Posterior cingulate gyrus (tissue), 11 donors: Measurements from ENCODE around the gene LRP11.
A peak's percentile ranks its signal among the peaks of the same experiment; 100 is the strongest.
"Not testable (repeated sequence)": the region's sequence is repeated elsewhere in the genome, so short reads cannot be mapped to it uniquely, and the experiment has no call there.

Experiments used
- DNase-seq, 10 donors: peaks; one replicate each; pipeline versions ENCODE4 v3.0.0 to v3.0.0-alpha.2; 2020 to 2021; ENCODE audit warnings: mixed read lengths in 3 of 10
- intact Hi-C: fragments of 100-400 bp; cut with DNase I; formaldehyde crosslinking; loops from one replicate; pipeline ENCODE4 v1.15.1; 2023

Gene LRP11

DNA sequence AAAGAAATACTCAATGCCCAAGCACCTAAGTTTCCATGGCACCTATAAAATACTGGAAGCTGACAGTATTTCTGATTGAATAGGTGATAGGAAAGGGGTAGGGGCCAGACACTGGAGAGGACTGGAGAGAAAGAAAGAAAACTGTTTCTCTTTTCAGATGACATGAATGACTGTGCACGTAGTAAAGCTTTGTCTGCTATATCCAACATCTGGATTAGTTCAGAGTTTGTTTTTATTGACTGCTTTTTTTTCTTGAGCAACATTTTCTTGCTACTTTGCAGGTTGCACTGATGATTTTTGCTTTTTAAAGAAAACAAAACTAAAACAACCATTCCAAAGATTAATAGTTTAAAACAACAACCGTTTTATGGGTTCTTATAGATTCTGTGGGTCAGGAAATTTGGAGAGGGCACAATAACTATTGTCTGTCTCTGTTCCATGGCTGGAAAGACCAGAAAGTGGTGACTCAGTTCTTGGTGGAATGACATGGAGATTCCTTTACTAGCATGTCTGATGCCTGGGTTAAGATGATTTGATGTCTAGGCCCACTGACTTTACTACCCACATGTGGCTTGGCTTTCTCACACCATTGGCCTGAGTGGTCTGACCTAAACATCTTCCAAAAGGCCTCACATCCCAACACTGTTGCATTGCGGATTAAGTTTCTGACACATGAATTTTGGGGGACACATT lies 12.2 kb upstream of the LRP11 start:
- intact Hi-C loops: no loop called here
- DNase-seq: no peak

DNA sequence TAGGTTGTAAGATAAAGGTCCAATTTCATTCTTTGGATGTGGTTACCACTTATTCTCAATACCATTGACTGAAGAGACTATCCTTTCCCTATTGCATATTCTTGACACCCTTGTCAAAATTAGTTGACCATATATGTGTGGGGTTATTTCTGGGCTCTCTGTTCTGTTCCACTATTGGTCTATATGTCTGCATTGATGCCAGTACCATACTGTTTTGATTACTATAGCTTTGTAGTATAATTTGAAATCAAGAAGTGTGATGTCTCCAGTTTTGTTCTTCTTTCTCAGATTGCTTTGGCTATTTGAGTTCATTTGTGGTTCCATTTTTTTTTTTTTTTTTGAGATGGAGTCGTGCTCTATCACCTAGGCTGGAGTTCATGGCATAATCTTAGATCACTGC lies 8.1 kb upstream of the LRP11 start:
- no peak for DNase-seq
- intact Hi-C loops: no loop called here

DNA sequence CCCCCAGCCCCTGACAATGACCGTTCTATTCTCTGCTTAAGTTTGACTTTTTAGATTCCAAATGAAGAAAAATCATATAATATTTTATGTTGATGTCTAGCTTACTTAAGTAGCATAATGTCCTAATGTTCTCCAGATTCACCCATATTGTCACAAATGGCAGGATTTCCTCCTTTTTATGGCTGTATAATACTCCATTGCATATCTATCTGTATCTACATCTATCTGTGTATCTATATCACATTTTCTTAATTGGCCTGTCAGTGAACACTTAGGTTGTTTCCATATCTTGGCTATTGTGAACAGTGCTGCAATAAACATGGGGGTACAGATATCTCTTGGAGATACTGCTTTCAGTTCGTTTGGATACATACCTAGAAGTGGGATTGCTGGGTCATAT lies 7.0 kb upstream of the LRP11 start:
- intact Hi-C loops: no loop called here
- no peak for DNase-seq

DNA sequence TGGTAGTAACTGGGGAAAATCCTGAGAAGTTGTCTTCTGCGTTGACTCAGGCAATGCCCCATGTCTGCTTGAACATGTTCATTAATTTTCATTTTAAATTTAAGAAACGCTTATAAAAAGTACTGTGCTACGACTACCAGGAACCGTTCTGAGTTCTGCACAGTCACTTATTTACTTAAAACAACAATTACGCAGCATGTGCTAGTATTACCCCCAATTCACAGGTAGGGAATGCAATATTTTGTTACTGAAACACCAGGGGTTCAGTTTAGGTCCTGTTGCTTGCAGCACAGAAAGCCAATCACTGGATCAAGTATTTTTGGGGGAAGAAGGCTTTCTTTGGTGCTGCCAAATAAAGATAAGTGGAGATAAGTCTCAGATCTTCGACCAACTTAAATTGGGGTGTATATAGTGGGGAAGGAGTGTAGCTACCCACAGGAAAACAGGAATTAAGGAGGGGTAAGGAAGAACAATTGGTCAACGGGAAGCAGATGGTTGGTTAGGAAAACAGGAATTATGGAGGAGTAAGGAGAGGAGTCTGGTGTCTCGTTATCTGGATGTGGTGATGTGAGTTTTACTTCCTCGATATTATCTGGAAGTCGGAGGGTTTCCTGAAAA lies 5.2 kb upstream of the LRP11 start:
- no peak for DNase-seq
- intact Hi-C loops: no loop called here

DNA sequence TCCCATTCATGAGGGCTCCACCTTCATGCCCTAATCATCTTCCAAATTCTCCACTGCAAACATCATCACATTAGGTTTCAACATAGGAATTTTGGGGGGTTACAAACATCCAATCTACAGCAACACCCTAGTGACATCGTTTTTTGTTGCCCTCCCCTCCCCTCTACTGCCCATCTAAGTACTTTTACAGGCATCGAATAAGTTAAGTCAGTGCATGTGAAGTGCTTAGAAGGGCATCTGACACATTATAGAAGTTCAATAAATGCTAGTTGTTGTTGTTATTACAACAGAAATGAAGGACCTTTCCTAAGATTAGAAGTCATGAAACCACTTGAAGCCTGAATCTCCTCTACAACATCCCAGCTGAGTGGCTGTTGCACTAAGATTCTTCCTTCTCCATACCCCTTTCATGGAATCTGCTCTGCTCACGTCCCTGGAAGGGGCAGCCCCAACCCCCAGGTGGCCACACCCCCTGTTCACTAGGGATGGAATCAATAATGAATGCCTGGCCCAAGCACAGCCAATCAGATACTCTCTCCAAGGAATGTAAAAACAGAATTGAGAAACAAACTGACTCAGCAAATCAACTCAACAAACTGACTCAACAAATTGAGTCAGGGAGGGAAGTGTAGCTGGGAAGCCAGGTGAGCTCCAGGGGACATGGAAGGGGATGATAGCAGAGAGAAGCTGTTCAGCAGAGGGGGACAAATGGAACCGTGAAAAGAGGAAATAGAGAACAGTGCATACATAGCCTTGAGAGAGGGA lies 3.9 kb upstream of the LRP11 start:
- intact Hi-C loops: no loop called here
- no peak for DNase-seq

DNA sequence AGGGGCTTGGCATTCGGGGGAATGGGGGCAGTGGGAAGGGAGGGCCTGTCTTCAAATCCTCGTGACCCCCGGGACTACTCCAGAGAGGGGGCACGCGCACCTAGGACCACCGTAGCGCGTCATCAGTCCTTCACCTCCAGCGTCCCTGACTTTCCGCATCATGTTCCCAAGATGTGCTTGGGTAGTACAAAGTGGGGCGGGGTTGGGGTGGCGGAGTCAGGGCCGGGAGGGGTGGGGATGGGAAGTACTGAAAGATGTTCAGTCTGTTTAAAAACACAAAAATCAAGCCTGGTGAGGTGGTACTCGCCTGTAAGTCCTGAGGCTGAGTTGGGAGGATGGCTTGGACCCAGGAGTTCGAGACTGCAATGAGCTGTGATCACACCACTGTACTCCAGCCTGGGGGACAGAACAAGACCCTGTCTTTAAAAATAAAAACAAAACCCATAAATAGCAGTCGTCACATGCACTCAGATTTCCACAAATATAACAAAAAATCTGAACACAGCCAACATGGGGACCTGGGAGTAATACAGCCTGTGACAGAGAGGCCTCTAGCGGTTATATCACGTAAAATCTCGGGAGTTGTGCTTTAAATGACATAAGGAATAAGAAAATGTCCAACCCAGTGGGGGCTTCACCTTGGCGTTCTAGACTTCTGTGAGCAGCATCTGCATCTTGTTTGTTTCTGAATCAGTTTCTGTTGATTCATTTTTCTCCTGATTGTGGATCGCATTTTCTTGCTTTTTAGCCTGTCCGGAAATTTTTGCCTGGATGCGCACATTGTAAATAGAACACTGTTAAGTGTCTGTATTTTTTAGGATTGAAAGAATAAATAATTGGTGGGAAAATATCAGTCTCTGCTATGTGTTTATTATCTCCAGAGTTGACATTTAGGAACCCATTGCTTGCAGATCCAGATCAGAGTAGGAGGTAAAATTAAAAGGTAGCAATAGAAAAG lies 698 bp upstream of the LRP11 start:
- intact Hi-C loops: loop anchor here (1.0 to 5.0 kb wide), 4 partner anchors 31 to 298 kb away; partner anchors contain the start of genes GINM1, LATS1 and RAET1G
- peak in 4 of 10 donors; percentile 24 to 84 (median 32) for DNase-seq

DNA sequence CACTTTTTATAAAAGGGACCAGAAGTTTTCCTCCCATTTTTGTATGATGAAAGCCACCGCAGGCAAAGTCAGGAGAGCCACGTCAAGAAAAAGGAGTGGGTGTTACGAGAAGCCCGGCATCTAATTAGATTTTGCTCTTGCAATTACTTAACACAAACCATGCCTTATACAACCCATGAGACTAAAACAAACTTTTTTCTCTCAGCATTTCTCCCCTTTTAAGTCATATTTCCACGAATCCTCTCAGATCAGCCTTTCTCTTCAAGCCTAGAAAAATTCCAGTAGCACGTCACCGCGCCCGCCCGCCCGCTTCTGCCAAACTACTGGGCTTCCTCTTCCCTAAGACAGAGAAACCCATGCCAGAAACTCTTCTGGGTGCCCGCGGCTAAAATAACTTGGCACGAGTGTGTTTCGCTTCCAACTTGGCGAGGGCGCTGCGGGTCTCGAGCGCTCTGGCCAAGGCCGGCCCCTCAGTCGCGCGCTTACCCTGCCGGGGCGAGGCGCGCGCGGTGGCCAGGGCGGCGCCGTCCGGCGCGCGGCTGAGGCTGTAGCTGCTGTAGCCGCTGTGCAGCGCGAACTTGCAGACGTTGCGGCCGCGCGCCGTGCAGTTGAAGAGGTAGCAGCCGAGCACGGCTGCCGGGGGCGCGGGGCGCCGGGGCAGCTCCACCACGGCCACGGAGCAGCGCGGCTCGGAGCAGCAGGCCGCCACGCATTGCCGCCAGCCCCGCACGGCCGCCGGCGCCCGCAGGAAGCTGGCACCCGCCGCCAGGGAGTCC lies 1.0 kb downstream of the LRP11 start:
- DNase-seq: peak; percentile 41 to 95 (median 66)
- intact Hi-C loops: loop anchor here (5.0 kb wide), 2 partner anchors 146 to 296 kb away; partner anchors contain the start of genes GINM1 and LATS1

DNA sequence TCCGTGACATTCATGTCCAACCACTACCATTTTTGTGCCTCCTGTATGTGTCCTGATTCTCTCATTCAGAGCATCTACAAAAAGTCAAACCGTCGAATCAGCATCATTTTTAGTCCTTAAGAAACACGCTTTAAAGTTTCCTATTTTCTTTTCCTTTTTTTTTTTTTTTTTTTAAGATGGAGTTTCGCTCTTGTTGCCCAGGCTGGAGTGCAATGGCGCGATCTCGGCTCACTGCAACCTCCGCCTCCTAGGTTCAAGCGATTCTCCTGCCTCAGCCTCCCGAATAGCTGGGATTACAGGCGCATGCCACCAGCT lies 1.8 kb downstream of the LRP11 start:
- DNase-seq: not testable (repeated sequence)
- intact Hi-C loops: loop anchor here (5.0 kb wide), 2 partner anchors 145 to 295 kb away; partner anchors contain the start of genes GINM1 and LATS1

DNA sequence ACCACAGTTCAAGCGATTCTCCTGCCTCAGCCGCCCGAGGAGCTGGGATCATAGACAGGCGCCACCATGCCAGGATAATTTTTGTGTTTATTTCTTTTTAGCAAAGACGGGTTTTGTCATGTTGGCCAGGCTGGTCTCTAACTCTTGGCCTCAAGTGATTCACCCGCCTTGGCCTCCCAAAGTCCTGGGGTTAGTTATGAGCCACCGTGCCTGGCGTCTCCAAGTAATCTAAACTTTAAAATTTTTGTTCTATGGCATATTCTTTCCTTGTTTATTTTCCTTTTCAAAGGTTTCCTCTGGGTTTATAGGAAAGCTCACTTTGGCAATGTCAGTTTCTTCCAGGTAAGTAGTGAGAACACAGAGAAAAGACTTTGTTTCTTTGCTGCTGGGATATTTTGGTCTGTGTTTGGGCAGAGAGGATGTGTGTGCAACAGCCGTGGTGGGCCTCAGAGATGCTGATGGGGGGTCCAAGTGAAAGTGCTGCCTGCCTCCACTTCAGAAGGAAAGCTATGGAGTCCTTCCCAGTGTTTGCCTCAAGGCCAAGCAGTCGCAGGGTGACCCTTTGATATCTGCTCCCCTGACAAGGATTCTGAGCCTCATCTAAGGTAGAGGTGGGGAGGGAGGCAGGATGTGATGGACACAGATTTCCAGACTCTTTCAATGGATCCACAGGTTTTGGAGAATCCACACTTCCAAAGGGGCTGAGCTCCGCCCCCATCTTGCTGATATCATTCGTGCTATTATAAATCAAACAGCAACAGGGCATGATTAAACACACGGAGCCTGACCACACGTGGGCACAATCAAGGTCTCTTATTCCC lies 2.3 kb downstream of the LRP11 start:
- no peak for DNase-seq
- intact Hi-C loops: loop anchor here (5.0 kb wide), 2 partner anchors 145 to 295 kb away; partner anchors contain the start of genes GINM1 and LATS1

DNA sequence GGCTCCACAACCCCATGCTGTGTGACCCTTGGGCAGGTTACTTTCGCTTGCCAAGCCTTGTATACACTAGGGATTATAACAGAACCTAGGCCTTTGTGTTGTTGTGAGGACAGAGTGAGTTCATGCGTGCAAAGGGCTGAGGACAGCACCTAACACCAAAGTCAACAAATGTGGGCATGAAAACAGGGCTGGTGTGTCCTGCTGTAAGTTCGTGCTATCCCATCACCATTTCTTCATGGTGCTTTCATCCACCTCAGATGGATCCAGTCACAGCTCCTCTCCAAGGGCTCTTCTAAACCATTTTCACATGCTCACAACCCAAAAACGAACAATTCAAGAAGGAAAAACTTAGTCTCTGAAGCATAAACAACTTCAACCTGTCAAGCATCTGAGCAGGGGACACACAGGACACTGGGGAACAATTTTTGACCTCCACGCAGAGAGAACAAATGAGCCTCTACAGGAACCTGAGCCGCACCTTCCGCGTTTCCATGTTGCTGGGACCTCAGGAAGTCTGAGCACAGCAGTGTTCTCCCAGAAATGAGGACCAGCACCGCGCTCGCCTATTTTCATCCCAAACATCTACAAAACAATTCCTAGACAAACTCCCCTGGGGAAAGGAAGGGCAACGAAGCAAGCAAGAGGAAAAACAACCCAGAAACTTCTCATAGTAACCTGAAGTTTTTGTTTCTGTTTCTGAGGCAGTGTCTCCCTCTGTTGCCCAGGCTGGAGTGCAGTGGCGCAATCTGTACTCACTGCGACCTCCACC lies 3.1 kb downstream of the LRP11 start:
- no peak for DNase-seq
- intact Hi-C loops: loop anchor here (5.0 kb wide), 2 partner anchors 144 to 294 kb away; partner anchors contain the start of genes GINM1 and LATS1

DNA sequence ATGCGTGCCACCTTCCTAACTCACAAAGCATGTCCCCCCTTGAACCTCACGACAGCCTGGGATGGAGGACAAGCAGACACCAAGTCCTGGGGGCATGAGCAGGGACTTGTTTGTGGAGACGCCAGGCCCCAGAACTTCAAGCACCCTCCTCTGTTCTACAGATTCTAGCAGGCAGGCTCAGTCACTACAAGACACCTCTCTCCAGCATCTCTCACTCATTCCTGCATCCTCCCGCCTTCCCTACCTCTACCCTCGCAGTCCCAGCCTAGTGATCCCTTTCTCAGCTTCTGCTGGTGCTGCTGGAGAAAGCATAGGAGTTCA lies 3.7 kb downstream of the LRP11 start:
- no peak for DNase-seq
- intact Hi-C loops: loop anchor here (5.0 kb wide), 2 partner anchors 143 to 293 kb away; partner anchors contain the start of genes GINM1 and LATS1

DNA sequence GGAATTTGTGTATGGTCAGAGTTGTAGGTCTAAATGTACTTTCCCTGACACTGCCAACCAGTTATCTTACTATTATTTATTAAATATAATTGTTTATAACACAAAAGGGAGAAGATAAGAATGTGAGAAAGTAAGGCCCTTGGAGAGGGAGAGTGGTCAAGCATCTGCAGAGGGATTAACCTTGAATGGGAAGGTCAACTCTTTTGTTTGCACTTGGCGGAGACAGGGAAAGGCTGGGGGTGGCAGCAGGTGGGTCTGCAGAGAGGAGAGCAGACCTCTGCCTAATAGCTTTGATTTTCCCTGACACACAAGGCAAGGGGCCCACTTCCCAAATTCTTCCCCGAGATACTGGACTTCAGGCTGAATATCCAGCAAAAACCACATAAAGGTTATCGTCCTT lies 4.2 kb downstream of the LRP11 start:
- DNase-seq: no peak
- intact Hi-C loops: loop anchor here (5.0 kb wide), 2 partner anchors 143 to 293 kb away; partner anchors contain the start of genes GINM1 and LATS1

DNA sequence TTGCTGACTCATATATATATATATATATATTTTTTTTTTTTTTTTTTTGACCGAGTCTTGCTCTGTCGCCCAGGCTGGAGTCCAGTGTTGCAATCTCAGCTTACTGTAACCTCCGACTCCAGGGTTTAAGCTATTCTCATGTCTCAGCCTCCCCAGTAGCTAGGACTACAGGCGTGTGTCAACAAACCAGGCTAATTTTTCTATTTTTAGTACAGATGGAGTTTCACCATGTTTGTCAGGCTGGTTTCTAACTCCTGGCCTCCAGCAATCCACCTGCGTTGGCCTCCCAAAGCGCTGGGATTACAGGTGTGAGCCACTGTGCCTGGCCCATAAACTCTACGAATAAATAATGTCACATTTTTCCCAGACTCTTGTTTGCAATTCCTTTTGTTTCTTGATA lies 4.8 kb downstream of the LRP11 start:
- intact Hi-C loops: no loop called here
- DNase-seq: no peak

DNA sequence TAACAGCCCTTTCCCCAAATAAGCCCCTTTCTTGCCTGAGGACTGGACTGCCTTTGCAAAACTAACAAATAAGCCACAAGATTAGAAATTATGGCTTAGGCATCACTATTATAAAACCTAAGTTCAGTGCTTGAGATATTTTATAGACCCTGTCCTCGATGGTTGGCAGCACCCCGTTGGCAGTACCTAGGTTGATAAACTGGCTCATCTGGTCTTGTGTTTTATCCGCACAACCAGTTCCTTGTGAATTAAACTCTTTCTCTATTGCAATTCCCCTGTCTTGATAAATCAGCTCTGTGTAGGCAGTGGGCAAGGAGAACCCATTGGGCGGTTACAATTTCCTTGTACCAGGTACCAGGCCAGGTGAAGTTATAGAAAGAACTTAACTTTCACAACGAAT lies 6.6 kb downstream of the LRP11 start:
- no peak for DNase-seq
- intact Hi-C loops: no loop called here

DNA sequence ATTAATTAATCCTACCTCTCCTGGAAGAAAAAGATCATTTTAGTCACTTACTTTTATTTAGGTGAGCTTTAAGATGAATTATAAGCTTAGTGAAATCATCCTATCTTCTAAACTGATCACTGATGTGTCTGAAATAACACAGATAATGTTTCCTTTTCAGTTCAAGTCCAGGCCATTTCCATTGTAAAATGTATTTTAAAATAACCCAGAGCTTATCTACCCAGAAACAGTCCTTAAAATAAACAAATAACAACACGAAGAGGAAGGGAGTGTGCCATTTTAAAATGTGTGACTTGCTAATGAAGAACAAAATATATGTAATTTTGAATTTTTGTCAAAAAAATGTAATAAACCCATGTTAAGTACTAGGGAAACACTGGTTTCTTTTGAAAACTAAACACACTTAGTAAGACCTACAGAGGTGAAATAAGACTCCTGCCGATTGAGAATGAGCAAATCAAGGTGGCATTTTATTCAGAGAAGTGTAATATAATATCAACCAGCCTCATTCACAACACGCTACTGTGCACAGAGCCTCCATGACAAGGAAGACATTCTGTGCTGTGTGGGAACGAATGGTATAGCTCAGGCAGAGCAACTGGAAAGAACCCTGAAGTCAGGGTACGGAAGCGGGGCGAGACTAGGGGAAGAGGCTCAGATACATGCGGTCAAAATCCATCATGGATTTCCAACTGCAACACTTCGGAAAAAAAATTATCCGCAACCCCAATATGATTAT lies 7.7 kb downstream of the LRP11 start:
- no peak for DNase-seq
- intact Hi-C loops: no loop called here

DNA sequence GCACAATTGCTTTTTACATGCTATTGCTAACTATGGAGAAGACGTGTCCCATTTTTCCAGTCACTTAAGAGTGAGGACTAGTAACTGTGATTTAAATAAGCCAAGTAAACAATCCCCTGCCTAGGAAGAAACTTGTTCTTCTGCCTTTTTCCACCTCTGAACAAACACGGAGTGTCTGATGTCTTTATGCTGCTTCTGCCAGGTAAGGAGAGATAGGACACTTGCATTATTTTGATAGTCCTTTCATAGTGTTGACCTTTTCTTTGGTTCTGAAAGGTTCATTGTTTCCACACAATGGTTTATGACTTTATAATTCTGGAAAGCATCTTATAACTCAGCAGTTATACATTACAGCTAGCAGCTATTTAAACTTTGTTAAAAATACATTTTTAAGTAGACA lies 8.4 kb downstream of the LRP11 start:
- intact Hi-C loops: no loop called here

DNA sequence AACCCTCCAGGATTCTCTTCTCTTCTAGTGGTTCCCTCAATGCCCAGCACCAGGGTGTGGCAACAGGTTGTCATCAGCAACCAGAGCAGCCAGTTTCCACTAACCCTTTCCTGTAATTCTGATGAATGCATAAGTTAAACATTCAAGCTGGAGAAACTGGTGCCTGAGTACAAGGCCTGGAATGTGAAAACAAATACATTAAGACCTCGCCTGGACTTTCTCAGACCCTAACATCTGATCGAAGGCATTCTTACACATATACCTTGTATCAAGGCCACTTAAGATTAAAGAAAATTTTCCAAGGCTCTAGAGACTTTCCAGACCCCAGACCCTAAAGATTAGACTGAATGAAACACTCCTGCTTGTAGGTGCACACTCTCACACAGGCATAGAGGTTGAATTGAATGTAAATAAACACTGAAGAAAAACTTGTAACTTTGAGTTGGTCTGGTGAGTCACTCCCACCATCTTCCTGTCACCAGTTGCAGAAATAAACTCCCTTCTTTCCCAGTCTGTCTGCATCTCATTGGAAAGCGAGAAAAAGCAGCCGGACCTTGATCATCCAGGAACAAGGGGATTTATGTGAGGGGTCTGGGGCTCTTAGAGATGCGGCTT lies 9.0 kb downstream of the LRP11 start:
- DNase-seq: no peak

More for the DNA sequence above, 8.4 kb downstream of the LRP11 start:
- DNase-seq: no peak

More for the DNA sequence above, 9.0 kb downstream of the LRP11 start:
- intact Hi-C loops: no loop called here
